KG1 (cell line): ENCODE results near the gene PMPCA.

Experiments
- DNase-seq: peaks from one replicate; lab custom pipeline; 2025; lab: John Stamatoyannopoulos, UW

The PMPCA gene

DNA sequence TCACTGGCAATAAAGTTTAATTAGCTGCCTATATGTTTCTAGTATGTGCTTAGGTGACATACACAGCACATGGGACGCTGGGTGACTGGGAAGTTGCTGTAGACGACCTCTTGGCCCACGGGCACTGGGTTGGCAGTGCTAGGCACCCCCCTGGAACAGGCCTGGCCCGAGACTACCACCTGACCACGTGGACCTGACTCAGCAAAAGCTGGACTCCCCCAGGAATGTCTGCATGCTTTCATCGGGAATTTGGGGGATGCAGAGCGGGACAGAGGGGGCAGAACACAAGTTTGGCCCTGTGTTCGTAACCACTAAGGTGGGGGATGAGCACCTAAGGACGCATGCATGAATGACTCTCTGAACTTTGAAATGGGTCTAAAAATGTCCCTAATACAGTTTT, 45.8 kb downstream of the PMPCA start:
- no peak for DNase-seq

DNA sequence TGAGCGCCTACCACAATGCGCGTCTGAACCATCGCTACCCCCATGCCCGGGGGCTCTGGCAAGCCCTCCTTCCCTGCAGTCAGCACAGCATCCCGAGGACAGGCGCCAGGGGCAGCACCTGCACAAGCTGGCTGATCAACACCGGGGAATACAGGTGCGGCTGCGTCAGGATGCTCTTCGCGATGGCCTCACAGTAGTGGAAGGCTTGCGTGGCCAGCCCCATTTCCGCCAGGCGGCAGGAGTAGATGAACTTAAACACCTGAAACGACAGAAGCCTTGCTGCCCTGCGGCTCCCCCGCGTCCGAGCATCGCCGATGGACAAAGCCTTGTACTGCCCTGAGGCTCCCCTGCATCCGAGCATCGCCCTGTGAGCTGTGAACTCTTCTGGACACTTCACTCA, 46.9 kb downstream of the PMPCA start:
- no peak for DNase-seq

DNA sequence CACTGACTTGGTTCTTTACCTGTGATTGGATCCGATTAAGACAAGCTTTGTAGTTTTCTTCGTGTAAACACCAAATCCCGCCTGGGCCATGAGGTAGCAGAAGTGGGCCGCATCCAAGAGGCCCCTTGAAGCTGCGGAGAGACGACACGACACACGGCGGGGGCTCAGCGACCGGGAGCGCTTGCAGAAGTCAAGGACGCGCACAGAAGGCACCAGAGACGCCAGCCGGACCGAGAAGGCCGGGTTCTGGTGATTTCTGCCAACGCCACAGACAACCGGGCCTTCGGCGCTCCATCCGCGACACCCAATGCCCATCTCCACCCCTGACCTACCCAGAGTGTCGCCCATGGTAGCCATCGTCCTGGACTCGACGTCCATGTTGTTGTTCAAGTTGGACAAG, 49.0 kb downstream of the PMPCA start:
- DNase-seq: no peak

DNA sequence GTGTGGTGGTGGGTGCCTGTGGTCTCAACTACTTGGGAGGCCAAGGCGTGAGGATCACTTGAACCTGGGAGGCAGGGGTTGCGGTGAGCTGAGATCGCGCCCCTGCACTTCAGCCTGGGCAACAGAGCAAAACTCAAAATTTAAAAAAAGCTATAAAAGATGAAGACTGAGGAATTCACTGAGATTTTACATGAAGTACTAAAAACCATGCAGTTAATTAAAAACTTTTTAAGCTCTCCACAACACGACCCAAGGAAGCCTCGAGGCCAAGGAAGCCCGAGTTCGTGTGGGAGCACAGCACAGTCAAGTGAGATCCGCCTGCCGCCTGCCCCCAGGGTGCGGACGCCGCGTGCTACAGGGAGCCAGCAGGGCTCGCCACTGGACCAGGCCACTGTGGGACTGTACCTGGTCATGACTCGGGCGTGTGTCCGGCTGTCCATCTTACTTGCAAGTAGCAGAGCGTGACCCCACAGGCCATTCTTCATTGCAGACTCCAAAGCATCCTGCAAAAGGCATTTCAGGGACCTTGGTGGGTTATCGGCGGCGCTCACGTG, 50.4 kb downstream of the PMPCA start:
- DNase-seq: no peak

DNA sequence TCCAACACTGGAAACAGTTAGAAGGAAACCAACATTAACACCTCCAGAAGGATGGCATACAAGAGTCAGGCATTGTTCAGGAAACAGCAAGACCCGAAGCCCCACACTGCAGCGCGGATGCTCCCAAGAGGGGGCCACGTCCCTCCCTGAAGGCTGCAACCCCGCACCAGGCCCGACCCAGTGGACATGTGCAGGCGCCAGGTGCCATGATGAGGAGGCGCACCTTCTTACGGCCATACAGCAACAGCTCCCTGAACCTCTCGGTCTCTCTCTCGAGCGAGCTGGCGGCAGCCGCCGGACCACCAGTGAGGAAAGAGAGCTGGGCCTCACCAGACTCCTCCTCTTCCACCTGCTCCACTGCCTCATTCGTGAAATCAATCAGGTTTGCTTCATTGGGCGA, 52.2 kb downstream of the PMPCA start:
- DNase-seq: no peak

DNA sequence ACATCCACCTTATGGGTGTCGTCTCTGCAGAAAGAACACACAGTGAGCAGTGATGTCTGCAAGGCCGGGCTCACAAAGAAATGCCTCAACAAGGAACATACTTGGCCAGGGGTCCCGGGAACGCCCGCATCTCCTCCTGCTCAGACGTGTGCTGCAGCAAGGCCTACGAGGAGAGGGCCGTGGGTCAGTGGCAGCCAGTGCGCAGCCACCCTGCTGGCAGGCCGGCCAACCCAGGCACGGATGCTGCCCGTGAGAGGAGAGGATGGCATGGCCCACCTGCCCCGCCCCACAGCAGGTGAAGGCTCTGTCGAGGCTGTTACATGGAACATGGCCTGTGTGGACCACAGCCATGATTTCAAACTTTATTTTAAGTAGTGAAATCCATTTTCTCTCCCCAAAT, 53.1 kb downstream of the PMPCA start:
- no peak for DNase-seq

DNA sequence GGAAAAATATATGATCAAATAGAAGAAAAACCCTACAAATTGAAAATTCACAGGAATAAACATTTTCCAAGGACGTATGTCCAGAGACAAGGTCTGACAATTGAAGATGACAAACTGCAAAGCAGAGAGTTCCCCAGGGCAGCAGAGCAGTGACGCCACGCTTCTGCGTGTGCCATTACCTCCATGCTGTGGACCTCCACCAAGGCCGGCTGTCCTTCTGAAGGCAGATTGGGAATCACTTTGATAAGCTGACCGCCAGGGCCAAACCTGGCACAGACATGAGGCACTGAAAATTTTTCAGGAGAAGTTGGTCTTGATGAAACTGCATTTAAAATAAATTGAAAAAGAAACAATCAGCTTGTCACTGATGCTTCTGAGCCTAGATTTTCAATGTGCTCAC, 53.8 kb downstream of the PMPCA start:
- no peak for DNase-seq

DNA sequence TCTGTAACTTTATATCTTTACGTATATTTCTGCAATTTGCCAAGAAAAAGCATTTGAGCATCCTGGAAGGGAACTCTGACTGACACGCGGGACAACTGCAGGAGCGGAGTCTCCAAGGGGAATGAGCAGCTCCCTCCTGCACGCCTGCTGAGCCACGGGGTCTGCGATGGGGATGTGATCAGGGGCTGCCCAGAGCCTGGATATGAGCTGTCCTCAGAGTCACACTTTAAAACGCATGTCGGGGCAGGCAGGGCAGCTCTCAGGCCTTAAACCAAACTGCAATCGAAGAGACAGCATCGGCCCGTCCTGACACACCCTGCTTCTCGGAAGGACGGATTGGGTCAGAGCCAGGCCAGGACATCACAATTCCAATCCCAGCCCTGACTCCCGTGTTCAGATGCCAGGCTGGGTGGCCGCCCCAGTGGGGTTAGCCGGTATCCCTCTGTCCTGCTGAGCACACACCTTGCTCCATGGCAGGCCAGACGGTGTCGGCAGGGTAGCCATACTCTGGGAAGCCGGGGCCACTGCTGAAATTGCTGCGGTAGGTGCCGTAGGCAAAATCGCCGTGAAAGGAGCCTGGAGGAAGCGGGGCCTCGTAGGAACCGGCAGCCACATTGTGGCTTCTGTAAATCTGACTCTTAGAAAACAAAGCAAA, 55.2 kb downstream of the PMPCA start:
- no peak for DNase-seq

DNA sequence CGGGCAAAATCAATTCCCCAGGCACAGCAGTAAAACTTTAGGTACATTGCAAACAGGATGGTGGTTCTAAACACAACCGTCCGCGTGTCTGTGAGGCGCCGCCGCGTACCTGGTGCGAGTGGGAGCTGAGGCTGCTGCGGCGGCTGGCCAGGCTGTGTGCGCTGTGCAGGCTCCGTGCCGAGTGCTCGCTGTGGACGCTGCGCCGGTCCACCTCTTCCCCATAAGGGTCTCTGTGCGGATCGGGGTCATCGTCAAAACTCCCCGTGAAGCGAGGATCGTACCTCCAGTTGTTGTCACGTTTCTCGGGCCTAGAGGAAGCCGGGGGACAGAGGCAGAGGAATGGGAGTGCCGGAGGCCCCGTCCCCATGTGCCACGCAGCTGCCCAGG, 55.7 kb downstream of the PMPCA start:
- no peak for DNase-seq

DNA sequence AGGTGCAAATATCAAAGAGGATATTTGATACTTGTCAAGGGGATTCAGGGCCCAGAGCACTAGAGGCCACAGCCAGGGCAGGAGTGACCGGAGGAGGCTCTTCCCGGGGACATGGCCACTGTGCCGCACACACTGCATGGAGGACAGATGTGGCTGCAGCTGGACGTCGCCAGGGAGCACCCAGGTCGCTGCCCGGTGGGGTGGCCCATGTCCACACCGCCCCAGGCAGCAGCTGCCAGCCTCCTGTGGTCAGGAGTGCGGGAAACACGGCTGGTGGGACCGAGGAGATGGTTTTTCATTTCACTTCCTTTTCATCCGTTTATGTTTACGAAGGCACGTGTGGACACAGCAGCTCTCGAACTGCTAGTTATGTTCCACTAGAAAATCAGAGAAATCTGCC, 57.3 kb downstream of the PMPCA start:
- no peak for DNase-seq

DNA sequence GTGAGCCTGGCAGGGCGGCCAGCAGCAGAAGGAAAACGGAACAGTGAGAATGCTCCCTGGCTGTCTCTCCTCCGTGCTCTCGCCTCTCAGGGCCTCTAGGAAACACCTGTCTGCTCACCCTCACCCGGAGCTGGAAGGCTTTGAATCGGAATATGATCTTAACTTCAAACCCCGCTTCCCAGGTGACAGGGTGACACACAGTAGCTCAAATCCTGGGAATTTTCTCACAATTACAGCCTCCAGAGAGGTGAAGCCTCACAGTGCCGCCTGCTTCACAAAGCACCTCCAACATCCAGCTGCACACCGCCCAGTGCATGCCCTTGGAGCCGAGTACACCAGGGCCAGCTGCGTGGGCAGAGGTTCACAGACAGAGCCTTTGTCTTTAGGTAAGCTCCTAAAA, 59.9 kb downstream of the PMPCA start:
- DNase-seq: no peak

DNA sequence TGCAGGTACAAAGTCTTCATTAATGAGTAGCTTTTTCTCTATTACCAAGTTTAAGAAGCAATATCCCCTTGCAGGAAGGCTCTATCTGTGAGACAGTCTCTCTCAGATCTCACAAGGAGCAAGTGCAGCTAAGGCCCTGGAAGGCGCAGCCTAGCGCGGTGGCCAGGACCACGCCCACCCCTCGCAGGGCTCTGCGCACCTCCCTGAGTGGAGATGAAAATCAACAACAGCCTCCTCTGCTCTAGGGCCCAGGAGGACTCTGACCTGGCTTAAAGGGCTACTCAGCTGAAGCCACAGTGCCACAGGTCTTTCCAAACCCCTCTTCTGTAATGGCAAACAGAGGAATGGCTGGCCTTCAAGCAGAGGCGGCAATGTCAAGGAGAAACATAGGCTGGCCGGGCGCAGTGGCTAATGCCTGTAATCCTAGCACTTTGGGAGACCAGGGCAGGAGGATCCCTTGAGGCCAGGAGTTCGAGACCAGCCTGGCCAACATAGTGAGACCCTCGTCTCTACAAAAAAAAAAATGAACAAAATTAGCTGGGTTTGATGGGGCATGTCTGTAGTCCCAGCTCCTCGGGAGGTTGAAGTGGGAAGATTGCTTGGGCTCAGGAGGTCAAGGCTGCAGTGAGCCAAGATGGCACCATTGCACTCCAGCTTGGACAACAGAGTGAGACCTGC, 60.5 kb downstream of the PMPCA start:
- DNase-seq: no peak

DNA sequence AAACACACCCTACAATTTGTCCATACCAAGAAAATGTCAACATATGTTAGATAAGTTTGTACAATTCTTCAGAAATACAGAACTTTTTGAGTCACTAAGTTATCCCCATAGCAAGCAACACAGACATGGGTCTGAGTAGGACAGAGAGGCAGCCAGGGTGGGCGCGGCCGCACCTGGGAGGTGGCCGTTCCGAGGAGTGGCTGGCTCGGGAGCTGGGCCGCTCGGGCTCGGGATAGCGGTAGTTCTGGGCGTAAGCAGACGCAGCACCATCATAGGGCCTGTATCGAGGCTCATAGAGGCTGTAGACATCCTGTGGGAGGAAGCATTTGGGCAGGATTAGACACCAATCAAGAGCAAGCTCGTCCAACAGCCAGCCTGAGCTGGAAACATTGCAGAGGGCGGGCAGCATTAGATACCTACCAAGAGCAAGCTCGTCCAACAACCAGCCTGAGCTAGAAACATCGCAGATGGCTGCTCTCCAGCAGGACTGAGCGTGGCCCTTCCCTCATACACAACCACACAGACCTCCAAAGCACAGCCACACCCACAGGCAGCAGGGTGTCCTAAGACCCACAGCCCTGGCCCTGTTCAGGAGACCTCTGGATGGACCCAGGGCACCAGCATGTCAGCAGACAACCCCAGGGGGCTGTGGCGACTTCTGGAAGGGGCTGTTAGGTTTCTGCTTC, 61.5 kb downstream of the PMPCA start:
- DNase-seq: no peak

DNA sequence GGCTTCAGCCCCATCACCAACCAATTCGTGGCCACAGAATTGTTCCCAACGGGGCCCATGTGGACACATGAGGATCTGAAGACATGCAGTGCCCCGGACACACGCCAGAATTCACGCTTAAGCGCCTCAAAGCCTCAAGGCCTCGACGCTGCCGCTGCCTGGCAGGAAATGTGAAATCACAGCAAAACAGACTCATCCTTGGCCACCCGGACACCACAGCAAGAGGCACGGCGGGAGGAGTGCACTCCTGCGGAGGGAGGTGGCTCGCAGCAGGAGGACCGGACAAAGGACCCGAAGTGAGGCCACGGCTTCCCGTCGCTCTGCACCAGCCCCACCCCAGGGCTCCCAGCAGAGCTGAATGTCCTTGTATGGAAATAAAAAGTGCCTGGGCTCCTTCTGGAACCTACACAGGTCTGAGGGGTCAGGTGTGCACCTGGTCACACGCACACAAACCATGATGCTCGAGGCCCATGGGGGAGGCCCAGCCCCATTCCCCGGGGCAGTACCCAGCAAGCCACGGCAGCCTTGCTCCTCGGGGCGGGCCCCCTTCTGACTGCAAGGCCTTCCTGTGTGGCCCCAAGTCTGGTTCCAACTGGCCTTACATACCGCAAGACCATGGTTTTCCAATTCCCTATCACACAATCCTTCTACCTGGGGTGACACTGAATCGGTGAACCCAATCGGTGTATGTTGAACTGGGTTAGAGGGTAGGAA, 62.3 kb downstream of the PMPCA start:
- DNase-seq: no peak

DNA sequence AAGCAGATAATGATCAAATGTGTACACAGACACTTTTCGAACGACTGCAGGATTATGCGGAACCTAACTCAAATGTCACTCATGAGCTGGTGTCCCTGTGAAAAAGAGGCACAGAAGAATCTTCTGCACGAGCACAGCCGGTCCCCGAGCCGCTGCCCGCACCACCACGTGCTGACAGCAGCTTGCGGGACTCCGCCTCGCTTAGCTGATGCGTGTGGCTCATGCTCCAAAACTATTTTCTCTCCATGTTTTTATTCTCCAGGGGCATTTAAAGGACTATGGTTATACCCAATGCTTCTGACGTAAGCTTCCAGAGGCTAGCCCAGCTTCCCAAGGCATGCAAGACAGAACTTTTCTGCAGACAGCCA, 62.9 kb downstream of the PMPCA start:
- DNase-seq: no peak
